K562 (cell line): Measurements from ENCODE around the gene CCDC9. TPM values are rescaled to one million over a fixed set of nuclear protein-coding genes. Genes with fewer than 3 reads are reported as not detected.

Source experiments
- ATF1 ChIP-seq, 2 experiments: fragments of 450-650 bp in 1 of 2; IDR thresholded peaks; 2 replicates each; pipeline ENCODE4 v1.6.1; 2016; ENCODE audit warnings: missing compliant biosample characterization in 1 of 2, missing genetic modification characterization in 1 of 2
- CBX2 ChIP-seq: fragments of 200-600 bp; sonication (generic); IDR thresholded peaks from one replicate; pipeline ENCODE4 v1.6.1; 2012; ENCODE audit warnings: mild to moderate bottlenecking, low read length, inconsistent platforms; ENCODE audit not compliant: insufficient read depth, poor library complexity, severe bottlenecking
- COPS2 ChIP-seq: fragments of 450-650 bp; conservative IDR thresholded peaks from 2 replicates; pipeline ENCODE4 v1.6.1; 2016; ENCODE audit warnings: mild to moderate bottlenecking, moderate library complexity
- ERF ChIP-seq: fragments of 450-650 bp; formaldehyde crosslinking; IDR thresholded peaks from 2 replicates; pipeline ENCODE4 v1.4.0; 2020; ENCODE audit warnings: mild to moderate bottlenecking, mixed read lengths
- FOXM1 ChIP-seq, 2 experiments: fragments of 450-650 bp in 1 of 2; sonication (generic) in 1 of 2; formaldehyde crosslinking in 1 of 2; IDR thresholded peaks; 2 replicates each; pipeline versions ENCODE4 v1.6.1 to v1.9.0; 2017 to 2022; ENCODE audit warnings: low read depth in 2 of 2, mild to moderate bottlenecking in 2 of 2, missing genetic modification reagents in 1 of 2, moderate library complexity in 1 of 2
- HDAC8 ChIP-seq: fragments of 450-650 bp; IDR thresholded peaks from 2 replicates; pipeline ENCODE4 v1.6.1; 2016; ENCODE audit warnings: mild to moderate bottlenecking, missing genetic modification characterization, moderate library complexity, missing compliant biosample characterization
- KDM5B ChIP-seq: fragments of 200-600 bp; sonication (generic); IDR thresholded peaks from 2 replicates; pipeline ENCODE4 v1.6.1; 2012; ENCODE audit warnings: low read depth, mild to moderate bottlenecking, moderate library complexity, low read length, control low read depth, inconsistent platforms; ENCODE audit not compliant: insufficient replicate concordance
- NCOA2 ChIP-seq, 2 experiments: fragments of 450-650 bp; IDR thresholded peaks; 2 replicates each; pipeline ENCODE4 v1.6.1; 2018; ENCODE audit warnings: mild to moderate bottlenecking in 2 of 2, moderate library complexity in 1 of 2; ENCODE audit not compliant: partially characterized antibody in 2 of 2
- NFRKB ChIP-seq: fragments of 450-650 bp; IDR thresholded peaks from 2 replicates; pipeline ENCODE4 v1.6.1; 2016; ENCODE audit warnings: low read depth
- NFXL1 ChIP-seq: fragments of 450-650 bp; formaldehyde crosslinking; IDR thresholded peaks from 2 replicates; pipeline ENCODE4 v1.4.0; 2021; ENCODE audit warnings: mild to moderate bottlenecking
- NR2C1 ChIP-seq, 2 experiments: fragments of 450-650 bp; IDR thresholded peaks; 2 replicates each; pipeline ENCODE4 v1.6.1; 2017; ENCODE audit warnings: mild to moderate bottlenecking in 2 of 2, antibody characterized with exemption in 1 of 2, inconsistent platforms in 1 of 2, missing compliant biosample characterization in 1 of 2, missing genetic modification characterization in 1 of 2
- NRF1 ChIP-seq, 2 experiments: fragments of 450-650 bp; IDR thresholded peaks in 1 of 2; conservative IDR thresholded peaks in 1 of 2; 2 replicates each; pipeline ENCODE4 v1.6.1; 2014; ENCODE audit warnings: mild to moderate bottlenecking in 2 of 2
- PHF21A ChIP-seq: fragments of 450-650 bp; IDR thresholded peaks from 2 replicates; pipeline ENCODE4 v1.6.1; 2017; ENCODE audit warnings: low read depth, borderline replicate concordance
- RBM39 ChIP-seq: fragments of 200-400 bp; formaldehyde crosslinking; optimal IDR thresholded peaks from 2 replicates; pipeline ENCODE3; 2018; ENCODE audit warnings: low read depth, low read length
- RHOXF2B ChIP-seq: fragments of 250-450 bp; sonication (Bioruptor Pico); conservative IDR thresholded peaks from 2 replicates; pipeline ENCODE4 v1.5.1; 2021
- SRSF7 ChIP-seq: fragments of 200-400 bp; formaldehyde crosslinking; optimal IDR thresholded peaks from 2 replicates; pipeline ENCODE3; 2017; ENCODE audit warnings: mild to moderate bottlenecking, low read depth, low read length
- STAT6 ChIP-seq: sonication (generic); formaldehyde crosslinking; IDR thresholded peaks from 2 replicates; pipeline ENCODE4 v1.8.1; 2023; ENCODE audit warnings: mild to moderate bottlenecking, missing genetic modification reagents
- TCF7L2 ChIP-seq: fragments of 150-350 bp; IDR thresholded peaks from 2 replicates; pipeline ENCODE4 v1.6.1; 2016; ENCODE audit warnings: low read depth, mild to moderate bottlenecking, low read length, moderate library complexity
- THAP12 ChIP-seq: fragments of 250-450 bp; sonication (Bioruptor Pico); IDR thresholded peaks from 2 replicates; pipeline ENCODE4 v1.9.0; 2021; ENCODE audit warnings: mild to moderate bottlenecking, inconsistent platforms
- U2AF2 ChIP-seq: fragments of 200-400 bp; formaldehyde crosslinking; optimal IDR thresholded peaks from 2 replicates; pipeline ENCODE3; 2017; ENCODE audit warnings: low read depth, mild to moderate bottlenecking, low read length
- ZBTB12 ChIP-seq: fragments of 250-450 bp; sonication (Bioruptor Pico); IDR thresholded peaks from 2 replicates; pipeline ENCODE4 v1.4.0; 2020
- polyA plus RNA-seq, 8 experiments: library from polyadenylated mRNA; depleted of rRNA in 4 of 8; stranded (reverse) in 5 of 8; unstranded in 3 of 8; fragments of >200 nt; fragmentation: Nextera tagmentation in 2 of 8; fragmentation: Illumina TruSeq in 1 of 8; extraction: Ambion mirVana in 2 of 8; extraction: Trizol in 1 of 8; gene quantifications; 2 replicates each; pipeline versions ENCODE4 v1.2.1 to v1.2.3, GENCODE V29; 2011 to 2014; ENCODE audit warnings: inconsistent platforms in 1 of 8, missing spikeins in 1 of 8
- total RNA-seq, 7 experiments: library from RNA; depleted of rRNA in 6 of 7; stranded (reverse); fragments of >200 nt in 6 of 7; fragmentation: Illumina TruSeq in 2 of 7; extraction: Trizol in 2 of 7; gene quantifications; 2 replicates each; pipeline versions ENCODE4 v1.2.1 to v1.2.3, GENCODE V29; 2011 to 2021; ENCODE audit warnings: low replicate concordance in 1 of 7

CCDC9 gene
- total and polyA plus RNA-seq, 9 of the 15 experiments (the other 6 are each of a cell fraction or from before 2014, with no cell fraction given) = 0.23 to 38.6 (median 8.4) TPM

GRCh38 chr19:47273313-47274070 is 17.2 kb downstream of the CCDC9 start (continued):
- TF ChIP-seq ATF1 (CRISPR knock-in tag; IDR thresholded peaks at IDR 0.05) (peak; percentile 22; the same call in 1 of the 2 replicates), ATF1 (tag; IDR thresholded peaks at IDR 0.05) (peak; percentile 90), RBM39 (no peak), ZBTB12 (no peak), U2AF2 (no peak), NCOA2 (IDR thresholded peaks at IDR 0.05; ENCODE audit: partially characterized antibody in 2 of 2) (no peak), CBX2 (no peak), SRSF7 (no peak), NFRKB (peak; percentile 90; the same call in 1 of the 2 replicates), RHOXF2B (CRISPR knock-in tag) (no peak), NRF1 (conservative IDR thresholded peaks at IDR 0.05 in 1 of 2, IDR thresholded peaks at IDR 0.05 in 1 of 2) (no peak), TCF7L2 (no peak), KDM5B (peak; percentile 76), STAT6 (peak; percentile 22; the same call in 1 of the 2 replicates), THAP12 (0 out of 2 replicates have a peak, but pooled peaks have one; percentile 8), NFXL1 (0 out of 2 replicates have a peak, but pooled peaks have one; percentile 33), COPS2 (no peak), ERF (CRISPR knock-in tag) (no peak), FOXM1 (IDR thresholded peaks at IDR 0.05; ENCODE audit: low read depth) (peak; percentile 13; the same call in 1 of the 2 replicates), FOXM1 (CRISPR knock-in tag; IDR thresholded peaks at IDR 0.05; ENCODE audit: low read depth) (peak; percentile 91; the same call in 1 of the 2 replicates), PHF21A (no peak; the same call in 1 of the 2 replicates), NR2C1 (IDR thresholded peaks at IDR 0.05) (no peak), NR2C1 (tag; IDR thresholded peaks at IDR 0.05) (peak; percentile 12; the same call in 1 of the 2 replicates), HDAC8 (tag) (no peak)
